DMS114 treated with DMSO at 0.1 percent for 48 hours (cell line): Measurements from ENCODE around the gene ZNF169.
"Not testable (repeated sequence)": the region's sequence is repeated elsewhere in the genome, so short reads cannot be mapped to it uniquely, and the experiment has no call there.

Source experiments
- DNase-seq: peaks from one replicate; lab custom pipeline; 2025; ENCODE audit not compliant: unreplicated experiment; lab: John Stamatoyannopoulos, UW

ZNF169 gene

DNA sequence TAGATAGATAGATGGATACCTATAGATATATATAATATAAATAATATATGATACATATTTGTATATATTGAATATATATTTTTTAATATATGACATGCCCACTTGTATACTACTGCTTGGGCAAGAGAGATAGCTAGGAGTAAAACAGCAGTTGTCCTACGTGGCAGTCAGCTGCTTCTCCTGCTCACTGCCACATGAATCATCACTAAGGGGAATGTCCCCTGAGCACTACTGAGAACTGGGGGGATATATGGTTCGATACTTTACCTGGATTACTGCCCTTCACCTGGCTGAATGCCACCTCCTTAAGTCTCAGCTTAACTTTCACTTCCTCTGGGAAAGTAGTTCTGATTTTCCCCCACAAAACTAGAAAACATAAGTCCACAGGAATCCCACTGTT, 82.6 kb downstream of the ZNF169 start:
- DNase-seq, result not testable (repeated sequence)

DNA sequence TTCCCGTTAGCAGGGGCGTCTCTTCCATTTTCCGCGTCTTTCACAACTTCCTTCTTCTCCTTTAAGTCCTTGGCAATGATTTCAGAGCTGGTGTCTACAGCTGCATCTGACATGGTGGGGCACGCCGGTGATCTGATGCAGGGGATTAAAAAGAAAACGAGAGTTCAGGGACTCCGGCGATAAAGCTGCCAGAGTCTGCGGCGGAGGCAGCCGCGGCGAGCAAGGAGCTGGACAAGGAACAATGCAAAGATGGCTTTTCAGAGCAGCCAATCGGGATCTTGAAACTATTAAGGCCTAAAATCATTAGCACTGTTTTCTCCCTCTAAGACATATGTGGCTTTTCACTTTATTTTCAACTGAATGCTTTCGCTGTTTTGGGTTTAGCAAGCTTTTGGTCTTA, 88.4 kb downstream of the ZNF169 start:
- DNase-seq, result not testable (repeated sequence)

DNA sequence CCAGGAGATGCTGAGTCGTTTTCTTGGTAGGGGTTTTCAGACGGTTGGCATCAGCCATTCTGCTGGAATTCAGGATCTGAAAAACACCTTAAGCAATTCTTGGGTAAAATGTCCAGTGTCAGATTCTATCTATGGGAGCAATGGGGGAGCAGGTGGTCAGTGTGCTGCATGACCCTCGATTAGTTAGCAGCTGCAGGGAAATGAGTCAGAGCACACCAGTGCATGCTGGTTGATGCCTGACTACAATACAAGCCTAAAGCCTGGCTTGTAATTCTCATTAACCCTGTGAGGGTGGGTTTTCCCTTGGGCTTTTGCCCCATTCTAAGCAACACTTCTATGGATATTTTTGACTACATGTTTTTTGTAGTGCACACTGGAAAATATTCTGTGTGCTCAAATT, 89.7 kb downstream of the ZNF169 start:
- DNase-seq, result not testable (repeated sequence)
